Measurements from ENCODE around the gene RBM5. TPM values are rescaled to one million over a fixed set of nuclear protein-coding genes. Genes with fewer than 3 reads are reported as not detected.

Gene RBM5
- total RNA-seq, 1 experiment from 2014 or later = 98.5 TPM

DNA sequence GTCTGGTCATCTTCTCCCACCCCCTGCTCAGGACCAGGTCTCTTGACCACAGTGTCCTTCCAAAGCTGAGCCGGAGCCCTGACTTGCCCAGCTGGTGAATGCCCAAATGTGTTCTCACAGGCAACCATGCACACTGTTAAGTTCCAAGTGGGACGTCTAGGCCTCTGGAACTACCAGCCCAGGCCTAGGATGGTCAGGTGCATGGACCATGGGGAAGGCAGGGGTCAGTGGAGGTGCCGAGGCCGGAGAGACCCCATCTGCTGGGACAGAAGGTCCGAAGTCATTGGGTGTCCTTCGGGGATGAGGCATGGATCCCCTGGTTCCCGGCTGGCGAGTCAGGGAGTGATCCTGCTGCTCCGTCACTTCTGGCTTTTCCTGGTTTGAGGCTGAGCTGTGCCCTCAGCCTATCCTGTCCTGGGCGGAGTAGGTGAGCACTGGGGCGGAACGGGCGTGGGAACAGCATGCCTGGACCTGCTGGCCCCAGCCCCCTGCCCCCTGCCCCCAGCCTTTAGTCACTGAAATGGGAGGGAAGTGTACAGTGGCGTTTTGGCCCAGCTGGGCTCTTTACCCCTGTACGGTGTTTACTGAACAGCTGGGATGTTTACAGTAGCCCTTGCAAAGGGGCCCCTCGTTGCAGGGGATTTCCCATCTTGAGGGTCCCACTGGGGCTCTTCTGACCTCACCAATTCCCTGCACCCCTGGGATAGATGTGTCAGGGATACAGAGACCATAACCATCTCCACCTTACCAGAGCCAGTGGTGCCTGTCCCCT, 78.5 kb downstream of the RBM5 start:
- H3K27me3 ChIP-seq = no peaks in the 10 kb centered on the region
- no peak overlapping the region for H3K4me3 ChIP-seq
- no peaks in the 10 kb centered on the region for H3K9me3 ChIP-seq (replicated peaks)
- DNase-seq = no peak
- H3K27ac ChIP-seq = no peak overlapping the region
- peaks cover 34% of the 10 kb centered on the region for H3K4me1 ChIP-seq
- H3K36me3 ChIP-seq = no peaks in the 10 kb centered on the region

GRCh38 chr3:50167841-50168209, 79.1 kb downstream of the RBM5 start:
- no peak for DNase-seq
- no peaks in the 10 kb centered on the region for H3K27me3 ChIP-seq
- H3K36me3 ChIP-seq = no peaks in the 10 kb centered on the region
- no peak overlapping the region for H3K4me3 ChIP-seq
- no peaks in the 10 kb centered on the region for H3K9me3 ChIP-seq (replicated peaks)
- no peak overlapping the region for H3K27ac ChIP-seq
- H3K4me1 ChIP-seq = peaks cover 39% of the 10 kb centered on the region

DNA sequence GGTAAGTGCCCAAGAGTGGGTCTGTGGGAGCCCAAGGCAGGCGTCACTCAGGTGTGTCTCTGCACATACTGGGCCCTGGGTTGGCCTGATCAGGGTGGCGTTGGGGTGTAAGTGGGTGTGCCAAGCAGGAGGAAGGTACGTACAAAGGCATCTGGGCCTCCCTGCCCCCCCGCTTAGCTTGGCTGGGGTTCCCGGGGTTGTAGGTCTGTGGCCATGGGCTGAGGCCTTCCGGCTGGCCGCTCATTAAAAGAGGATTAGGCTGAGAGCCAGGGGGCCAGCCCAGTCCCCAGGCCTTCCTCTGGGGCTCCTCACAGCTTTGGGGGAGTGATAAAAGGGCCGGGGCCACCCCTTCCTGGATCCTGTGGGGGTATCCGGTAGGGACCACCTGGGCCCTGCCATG, 79.7 kb downstream of the RBM5 start:
- no peak for DNase-seq
- H3K27me3 ChIP-seq = no peaks in the 10 kb centered on the region
- H3K36me3 ChIP-seq = no peaks in the 10 kb centered on the region
- H3K27ac ChIP-seq = no peak overlapping the region
- peaks cover 39% of the 10 kb centered on the region for H3K4me1 ChIP-seq
- no peaks in the 10 kb centered on the region for H3K9me3 ChIP-seq (replicated peaks)
- no peak overlapping the region for H3K4me3 ChIP-seq

Other genes starting within 250 kb of the RBM5 start
- gene TRAIP, start 232.4 kb upstream of the RBM5 start, total RNA-seq (2014; rRNA removed; shearing (Covaris generic)) = 14.5 and 15.6 TPM in 2 replicates
- gene CAMKV, start 219.0 kb upstream of the RBM5 start, total RNA-seq (2014; rRNA removed; shearing (Covaris generic)) = not detected in 2 replicates
- not detected in 2 replicates for gene MST1R, start 185.0 kb upstream of the RBM5 start, total RNA-seq (2014; rRNA removed; shearing (Covaris generic))
- 5.4 and 6.1 TPM in 2 replicates for gene MON1A, start 159.1 kb upstream of the RBM5 start, total RNA-seq (2014; rRNA removed; shearing (Covaris generic))
- 51.0 and 58.1 TPM in 2 replicates for gene RBM6, start 148.8 kb upstream of the RBM5 start, total RNA-seq (2014; rRNA removed; shearing (Covaris generic))
- 9.3 and 11.3 TPM in 2 replicates for gene SEMA3F, start 66.4 kb downstream of the RBM5 start, total RNA-seq (2014; rRNA removed; shearing (Covaris generic))
- 0.14 TPM in 1 of 2 replicates, not detected in the other for gene GNAT1, start 102.7 kb downstream of the RBM5 start, total RNA-seq (2014; rRNA removed; shearing (Covaris generic))
- 1.4 and 2.9 TPM in 2 replicates for gene SLC38A3, start 116.4 kb downstream of the RBM5 start, total RNA-seq (2014; rRNA removed; shearing (Covaris generic))
- 63.8 and 64.7 TPM in 2 replicates for gene GNAI2, start 147.3 kb downstream of the RBM5 start, total RNA-seq (2014; rRNA removed; shearing (Covaris generic))
- 3.3 and 4.8 TPM in 2 replicates for gene SEMA3B, start 180.2 kb downstream of the RBM5 start, total RNA-seq (2014; rRNA removed; shearing (Covaris generic))
- gene LSMEM2, start 190.2 kb downstream of the RBM5 start, total RNA-seq (2014; rRNA removed; shearing (Covaris generic)) = not detected in 2 replicates
- gene IFRD2, start 203.5 kb downstream of the RBM5 start, total RNA-seq (2014; rRNA removed; shearing (Covaris generic)) = 85.3 and 98.8 TPM in 2 replicates
- gene HYAL3, start 210.5 kb downstream of the RBM5 start, total RNA-seq (2014; rRNA removed; shearing (Covaris generic)) = 3.6 and 4.5 TPM in 2 replicates
- gene NAA80, start 210.5 kb downstream of the RBM5 start, total RNA-seq (2014; rRNA removed; shearing (Covaris generic)) = 3.2 and 3.4 TPM in 2 replicates
- 0.43 TPM in 1 of 2 replicates, not detected in the other for gene HYAL1, start 214.7 kb downstream of the RBM5 start, total RNA-seq (2014; rRNA removed; shearing (Covaris generic))
- gene HYAL2, start 233.8 kb downstream of the RBM5 start, total RNA-seq (2014; rRNA removed; shearing (Covaris generic)) = 41.7 and 47.2 TPM in 2 replicates
- 21.2 and 26.4 TPM in 2 replicates for gene TUSC2, start 239.3 kb downstream of the RBM5 start, total RNA-seq (2014; rRNA removed; shearing (Covaris generic))